ENCODE results near the gene NYAP2. TPM values are rescaled to one million over a fixed set of nuclear protein-coding genes. Genes with fewer than 3 reads are reported as not detected.

The NYAP2 gene
- total RNA-seq, 1 donor from 2014 or later = 0.06 TPM

DNA sequence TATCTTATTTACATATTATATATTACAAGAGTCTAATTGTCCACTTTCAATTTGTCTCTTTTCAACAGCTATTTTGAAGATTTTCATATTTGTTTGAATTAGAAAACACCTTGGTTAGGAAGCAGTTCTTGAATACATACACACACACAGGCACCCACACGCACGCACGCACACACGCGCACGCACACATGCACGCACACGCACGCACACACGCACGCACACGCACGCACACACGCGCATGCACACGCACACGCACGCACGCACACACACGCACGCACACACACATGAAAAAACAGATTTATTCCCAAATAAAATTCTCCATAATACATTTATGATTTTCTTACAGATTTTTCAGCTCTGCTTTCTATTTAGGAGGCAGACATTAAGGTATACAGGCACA is 220.7 kb downstream of the NYAP2 start:
- DNase-seq (ENCODE audit: low spot score) = no peak

DNA sequence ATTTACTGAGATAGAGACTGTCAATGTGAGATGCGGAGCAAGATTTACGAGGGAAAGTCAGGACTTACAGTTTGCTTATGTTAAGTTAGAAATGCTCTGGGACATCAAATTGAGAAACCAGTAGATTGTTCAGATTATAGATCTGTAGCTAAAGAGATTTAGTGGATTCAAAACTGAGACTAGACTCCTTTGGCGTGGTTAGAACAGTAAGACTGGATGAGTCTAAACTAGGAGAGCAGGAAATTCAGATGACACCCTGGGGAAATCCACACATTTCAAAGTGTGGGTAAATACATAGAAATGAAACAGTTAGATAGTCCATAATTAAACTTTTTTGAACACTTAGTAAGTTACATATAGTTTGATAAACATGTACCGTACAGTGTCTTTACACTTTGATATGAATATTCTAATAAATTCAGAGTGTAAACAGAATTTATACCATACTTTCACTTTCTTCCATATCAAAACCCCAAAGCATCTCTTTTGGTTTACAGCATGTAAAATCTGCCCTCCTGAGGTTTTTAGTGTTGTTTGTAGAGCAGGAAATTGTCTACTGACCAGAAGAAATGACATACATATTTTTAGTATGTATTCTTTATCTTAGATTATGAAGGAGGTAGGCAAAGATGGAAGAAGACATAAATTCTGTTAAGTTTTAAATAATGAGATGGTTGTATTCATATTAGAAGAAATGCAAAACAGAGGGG is 231.5 kb downstream of the NYAP2 start:
- no peak for DNase-seq (ENCODE audit: low spot score)

DNA sequence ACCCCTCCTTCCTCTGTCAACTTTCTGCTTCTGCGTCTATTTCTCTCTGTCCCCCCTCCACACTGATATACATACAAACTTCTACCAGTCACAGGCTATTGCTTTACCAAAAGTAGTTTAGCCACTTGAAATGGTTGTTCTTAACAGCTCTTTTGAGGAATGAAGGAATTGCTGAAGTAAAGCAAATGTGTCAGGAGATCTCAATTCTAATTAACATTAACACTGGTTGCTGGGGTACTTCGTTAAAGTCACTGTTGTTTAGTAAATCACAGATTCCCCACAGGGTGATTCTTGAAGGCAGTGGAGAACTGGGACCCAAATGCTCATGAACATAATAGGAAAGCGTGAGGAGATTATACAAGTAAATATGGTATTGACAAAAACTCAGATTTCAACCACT is 232.8 kb downstream of the NYAP2 start:
- DNase-seq (ENCODE audit: low spot score) = no peak

DNA sequence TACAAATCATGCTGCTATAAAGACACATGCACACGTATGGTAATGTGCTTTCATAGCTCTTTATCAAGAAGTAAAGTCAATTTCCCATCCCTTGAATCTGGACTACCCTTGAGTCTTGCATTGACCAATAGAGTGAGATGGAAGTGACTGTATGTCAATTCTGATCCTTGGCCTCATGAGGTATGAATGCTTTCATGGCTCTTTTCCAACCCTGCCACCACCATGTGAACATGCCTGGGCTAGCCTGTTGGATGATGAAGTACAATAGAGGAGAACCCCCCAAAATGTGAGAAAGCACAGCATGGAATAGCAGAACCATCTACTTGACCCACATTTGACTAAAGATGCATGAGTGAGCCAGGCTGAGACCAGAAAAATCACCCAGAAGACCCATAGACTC is 237.0 kb downstream of the NYAP2 start:
- DNase-seq (ENCODE audit: low spot score) = no peak

DNA sequence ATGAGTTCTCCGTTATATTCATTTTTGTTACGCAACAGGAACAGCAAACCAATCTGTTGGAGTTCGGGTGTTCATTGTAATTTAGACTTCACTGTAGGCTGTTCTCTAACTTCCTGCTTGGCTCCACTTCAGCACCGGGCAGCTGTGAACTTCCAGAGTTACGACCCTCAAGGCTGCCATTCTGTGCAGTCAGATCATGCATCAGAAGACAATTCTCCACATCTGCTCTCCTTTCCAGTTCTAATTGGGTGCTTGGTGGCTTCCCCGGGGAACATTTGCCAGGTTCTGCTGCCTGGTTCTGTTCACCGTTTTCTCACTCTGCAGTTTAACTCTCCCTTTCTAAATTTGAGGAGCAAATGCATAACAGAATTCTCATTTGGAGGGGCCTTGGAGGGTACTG is 237.7 kb downstream of the NYAP2 start:
- DNase-seq (ENCODE audit: low spot score) = no peak

DNA sequence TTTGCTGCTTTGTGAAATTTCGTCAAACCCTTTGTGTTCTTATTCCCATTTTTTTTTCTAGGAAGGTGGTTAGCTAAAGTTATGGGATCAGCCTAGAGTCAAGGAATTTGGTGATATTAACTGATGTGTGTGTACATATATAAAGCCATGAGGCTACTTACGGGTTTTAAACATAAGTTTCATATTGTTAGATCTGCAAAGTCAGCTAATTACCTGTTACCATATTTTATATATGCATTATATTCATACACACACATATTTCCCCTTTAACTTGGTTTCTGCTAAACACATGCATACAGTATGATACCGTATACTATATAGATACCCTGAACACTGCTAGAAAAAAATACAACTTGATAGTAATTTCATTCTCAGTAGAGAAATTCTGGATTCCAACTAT is 241.0 kb downstream of the NYAP2 start:
- no peak for DNase-seq (ENCODE audit: low spot score)

DNA sequence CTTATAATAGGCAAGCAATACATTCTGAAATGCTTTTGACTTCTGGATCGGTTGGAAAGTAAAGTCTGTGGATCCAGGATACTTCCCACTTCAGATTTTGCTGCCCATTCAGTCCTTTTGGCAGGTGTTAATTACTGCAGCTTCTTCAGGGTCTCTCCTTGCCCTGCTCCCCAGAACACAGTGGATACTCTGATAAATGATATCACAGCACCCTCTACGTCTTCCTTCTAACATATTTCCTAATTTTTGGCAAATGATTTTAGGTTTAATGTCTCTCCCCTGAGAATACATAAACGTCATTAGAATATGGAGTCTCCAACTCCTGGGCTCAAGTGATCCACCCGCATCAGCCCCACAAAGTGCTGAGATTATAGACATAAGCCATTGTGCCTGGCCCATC is 249.8 kb downstream of the NYAP2 start:
- DNase-seq (ENCODE audit: low spot score) = no peak

DNA sequence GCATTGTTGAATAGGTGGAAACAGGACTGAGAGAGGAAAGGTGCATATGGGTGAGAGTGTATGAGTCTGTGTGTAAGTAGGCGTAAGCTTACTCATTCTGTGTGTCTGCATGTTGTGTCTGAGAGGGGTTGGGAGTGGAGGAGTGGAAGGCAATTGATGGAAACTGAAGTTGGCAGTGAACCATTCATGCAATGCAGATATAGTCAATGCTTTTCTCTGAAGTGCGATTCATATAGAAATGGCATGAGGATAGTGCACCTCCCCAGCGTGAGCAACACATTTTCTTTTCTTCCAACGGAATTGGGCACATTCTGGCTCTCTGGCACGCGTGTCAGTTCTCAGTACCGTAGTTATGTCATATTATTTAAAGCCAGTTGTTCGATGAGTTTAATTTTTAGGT is 250.5 kb downstream of the NYAP2 start:
- DNase-seq (ENCODE audit: low spot score) = no peak

DNA sequence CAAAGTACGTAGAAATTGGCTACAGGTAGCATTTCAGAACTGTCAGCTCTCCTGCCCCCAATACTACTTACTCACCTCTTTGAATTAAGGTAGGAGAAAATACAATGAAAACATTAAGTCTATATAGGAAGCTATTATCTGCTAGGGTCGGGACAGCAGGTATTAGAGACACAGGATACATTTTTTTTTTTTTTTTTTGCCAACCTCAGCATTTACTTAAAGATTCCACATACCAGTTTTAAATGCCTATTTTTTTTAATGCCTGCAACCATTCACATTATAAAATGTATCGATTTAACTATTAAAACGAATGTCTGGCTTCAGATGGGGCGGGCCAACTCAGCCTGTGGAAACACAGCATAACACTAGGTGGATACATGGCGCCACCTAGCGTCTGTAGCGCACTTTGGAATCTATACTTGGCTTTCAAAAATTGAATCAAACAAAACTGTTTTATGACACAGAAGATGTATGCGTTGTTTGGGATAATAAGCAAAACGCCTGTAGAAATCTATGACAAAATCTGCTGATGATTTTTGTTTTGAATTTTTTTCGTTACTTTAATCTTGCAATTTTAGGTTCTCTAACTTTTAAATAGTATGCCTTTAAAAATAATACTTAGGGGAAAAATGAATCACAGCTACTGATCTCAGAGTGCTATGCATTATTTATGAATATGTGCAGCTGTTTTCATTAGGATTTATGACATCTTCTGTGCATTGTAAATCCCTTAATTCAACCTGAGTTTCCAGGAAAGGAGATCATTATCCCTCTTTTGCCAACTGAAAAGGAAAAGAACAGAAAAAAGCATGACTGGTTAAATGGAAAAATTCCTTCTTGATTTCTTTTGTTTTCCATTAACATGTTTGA is 261.0 kb downstream of the NYAP2 start:
- DNase-seq (ENCODE audit: low spot score) = peak; percentile 71

DNA sequence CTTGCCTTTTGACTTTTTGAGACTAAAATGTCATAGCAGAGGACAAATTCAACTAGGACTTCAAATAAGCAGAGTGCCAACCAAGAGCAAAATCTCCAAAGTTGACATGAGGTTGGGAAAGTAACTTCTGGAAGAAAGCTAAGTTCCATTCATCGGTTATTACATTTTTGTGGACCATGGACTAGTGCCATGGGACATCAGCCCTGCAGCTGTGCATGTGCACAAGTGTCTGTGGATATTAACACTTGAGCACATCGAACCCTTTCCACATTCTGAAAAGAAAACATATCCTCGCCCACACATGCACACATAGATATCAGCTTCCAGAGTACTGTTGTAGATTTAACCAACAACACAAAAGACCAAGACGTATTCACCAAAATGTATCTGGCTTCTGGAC is 262.6 kb downstream of the NYAP2 start:
- no peak for DNase-seq (ENCODE audit: low spot score)

DNA sequence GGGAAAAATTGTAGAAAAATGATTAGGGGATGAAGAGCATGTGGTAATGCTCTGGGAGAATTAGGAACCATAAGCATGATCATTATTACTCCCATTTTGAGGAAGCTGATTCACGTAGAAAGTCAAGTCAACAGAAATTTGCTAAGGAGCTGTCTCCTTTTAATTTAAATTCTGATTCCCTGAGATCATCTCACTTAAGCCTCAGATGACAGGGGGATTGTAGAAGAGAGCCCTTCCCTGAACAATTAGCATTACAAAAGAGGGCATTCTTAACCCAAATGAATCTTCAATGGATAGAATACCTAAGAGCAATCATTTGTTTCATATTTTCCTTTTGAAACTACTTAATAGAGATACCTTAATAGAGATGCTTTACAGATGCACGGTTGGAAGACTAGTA is 267.9 kb downstream of the NYAP2 start:
- no peak for DNase-seq (ENCODE audit: low spot score)

DNA sequence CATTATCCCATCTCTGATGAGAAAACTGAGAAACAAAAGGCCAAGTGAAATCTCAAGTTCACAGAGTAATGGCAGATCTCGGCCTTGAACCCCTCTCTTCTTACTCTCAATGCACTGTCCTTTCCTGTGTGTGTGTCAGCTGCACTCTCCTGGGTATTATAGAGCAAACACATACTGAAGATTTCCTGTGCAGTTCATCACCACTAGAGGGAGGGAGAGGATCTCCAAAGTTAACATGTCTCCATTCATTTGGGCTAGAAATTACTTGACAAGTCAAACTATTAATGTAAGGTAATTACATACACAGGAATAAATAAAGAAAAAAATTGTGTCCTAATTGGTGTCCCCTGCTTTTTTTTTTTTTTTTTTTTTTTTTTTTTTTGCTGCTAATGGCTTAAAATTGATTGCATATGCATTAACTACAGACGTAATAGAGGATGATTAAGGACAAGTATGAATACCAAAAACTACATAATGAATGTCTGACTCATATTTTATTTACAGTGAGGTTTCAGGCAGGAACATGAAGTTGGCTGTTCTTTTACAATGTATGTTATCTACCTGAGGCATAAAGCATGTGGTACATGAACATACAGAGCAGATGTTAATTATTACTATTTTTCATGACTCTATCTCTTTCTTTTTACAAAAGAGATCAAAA is 269.2 kb downstream of the NYAP2 start:
- peak; percentile 17 for DNase-seq (ENCODE audit: low spot score)

DNA sequence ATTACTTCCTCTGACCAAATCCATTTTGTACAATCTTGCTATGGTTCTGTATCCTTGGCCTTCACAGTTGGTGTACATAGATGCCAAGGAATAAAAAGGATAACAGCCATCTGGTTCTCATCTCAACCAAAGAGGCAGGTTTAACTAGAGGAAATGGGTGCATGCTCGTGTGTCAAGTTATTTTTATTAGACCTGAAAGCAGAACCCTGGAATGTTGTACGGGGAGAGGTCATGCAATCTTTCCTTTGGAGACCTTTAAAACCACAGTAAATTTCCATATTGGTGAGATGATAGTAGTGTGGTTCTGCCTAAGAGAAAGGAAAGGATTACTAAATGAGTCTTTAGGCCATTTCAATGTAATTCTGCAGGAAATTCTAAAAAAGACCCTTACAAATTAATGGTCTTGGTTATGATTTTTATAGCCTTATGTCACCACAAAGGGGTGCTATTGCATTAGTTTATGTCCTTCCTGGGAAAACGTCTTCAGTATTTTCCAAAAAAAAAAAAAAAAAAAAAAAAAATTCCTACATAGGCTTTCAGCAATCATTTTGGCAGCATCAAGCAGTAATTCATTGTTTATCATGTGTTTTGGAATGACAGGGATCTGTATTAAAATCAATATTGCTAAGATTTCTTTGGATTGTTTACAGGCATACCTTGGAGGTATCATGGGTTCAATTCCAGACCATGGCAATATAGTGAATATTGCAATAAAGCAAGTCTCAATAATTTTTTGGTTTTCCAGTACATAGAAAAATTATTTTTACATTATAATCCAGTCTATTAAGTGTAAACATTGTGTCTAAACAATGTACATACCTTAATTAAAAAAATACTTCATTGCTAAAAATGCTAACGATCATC is 270.8 kb downstream of the NYAP2 start:
- DNase-seq (ENCODE audit: low spot score) = no peak

DNA sequence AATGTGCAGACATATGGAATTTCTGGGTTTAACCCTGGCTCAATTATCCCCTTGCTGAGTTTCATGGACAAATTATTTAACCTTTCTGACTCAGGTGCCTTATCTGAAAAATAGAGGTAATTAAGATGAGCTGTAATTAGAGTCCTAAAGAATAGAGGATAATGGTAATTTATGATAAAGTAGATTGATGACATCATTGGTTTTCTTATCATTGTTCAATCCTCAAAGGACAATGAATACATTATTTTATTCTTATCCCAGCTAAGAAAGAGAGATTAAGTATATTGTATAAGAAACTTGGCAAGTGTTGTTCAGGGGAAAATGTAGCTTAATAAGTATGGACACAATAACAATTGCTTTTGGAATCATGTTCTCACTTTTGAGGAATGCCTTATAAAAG is 279.3 kb downstream of the NYAP2 start:
- no peak for DNase-seq (ENCODE audit: low spot score)

DNA sequence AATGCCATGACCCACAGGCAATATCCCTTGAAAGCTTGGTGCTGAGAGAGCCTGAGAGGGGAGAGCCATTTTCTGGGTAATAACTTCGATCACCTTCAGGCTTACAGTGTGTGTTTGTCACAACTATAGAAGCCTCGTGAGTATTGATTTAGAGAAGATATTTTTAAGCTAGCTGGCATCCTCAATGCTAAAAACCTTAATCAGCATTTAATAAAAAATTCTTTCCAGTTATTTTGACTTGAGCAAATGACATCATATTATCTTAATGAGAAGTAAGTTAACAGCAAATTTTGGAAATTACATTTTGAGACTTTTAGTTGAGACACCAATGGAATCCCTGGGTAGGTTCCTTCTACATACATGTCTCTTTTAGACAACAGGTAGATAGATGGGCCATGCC is 283.7 kb downstream of the NYAP2 start:
- no peak for DNase-seq (ENCODE audit: low spot score)

DNA sequence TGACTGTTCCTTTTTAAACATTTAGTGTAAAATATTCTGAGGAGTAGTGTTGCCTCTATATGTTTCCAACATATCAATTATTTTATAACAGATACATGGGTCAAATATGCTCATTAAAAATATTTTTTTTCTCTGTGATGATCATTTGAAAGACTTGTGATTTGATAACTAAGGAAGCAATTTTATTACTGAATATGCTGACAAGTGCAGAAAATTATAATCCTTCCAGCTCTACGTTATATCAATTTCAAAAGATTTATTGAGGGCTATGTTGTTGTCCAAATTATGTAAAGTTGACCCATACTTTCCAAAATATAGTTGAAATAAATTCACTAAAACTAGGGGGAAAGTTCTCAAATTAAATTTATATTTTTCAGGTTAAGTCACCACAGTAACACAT is 290.6 kb downstream of the NYAP2 start:
- DNase-seq (ENCODE audit: low spot score) = no peak

DNA sequence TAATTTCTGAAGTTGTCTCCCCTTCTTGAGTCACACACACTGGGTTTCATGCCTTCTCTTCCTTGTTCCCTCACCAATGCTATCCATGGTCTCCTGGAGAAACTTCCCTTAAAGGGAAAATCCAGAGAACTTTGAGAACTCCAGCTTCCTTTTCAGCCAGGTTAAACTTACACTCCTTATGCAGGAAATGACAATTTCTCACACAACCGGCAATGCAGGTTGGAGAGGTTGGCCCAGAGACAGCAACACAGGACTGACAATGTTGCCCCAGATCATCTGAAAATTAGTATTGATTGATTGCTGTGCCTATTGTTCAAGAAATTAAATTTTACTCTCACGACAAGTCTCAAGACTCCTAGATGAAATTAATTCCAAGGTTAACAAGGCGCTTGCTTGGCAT is 292.2 kb downstream of the NYAP2 start:
- peak; percentile 47 for DNase-seq (ENCODE audit: low spot score)

DNA sequence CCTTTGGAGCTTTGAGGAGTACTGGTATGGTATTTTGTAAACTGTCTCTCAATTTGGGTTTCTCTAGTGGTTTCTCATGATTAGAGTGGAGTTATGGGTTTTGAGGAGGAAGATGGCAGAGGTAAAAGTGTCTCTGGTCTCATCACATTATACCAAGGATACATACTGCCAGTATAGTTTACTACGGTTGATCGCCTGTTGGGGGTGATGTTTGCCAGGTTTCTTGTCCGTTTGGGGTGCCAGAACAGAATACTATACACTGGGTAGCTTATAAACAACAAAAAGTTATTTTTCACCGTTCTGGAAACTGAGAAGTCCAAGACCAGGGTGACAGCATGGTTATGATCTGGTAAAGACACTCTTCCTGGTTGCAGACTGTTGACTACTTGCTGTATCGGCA is 293.7 kb downstream of the NYAP2 start:
- no peak for DNase-seq (ENCODE audit: low spot score)

DNA sequence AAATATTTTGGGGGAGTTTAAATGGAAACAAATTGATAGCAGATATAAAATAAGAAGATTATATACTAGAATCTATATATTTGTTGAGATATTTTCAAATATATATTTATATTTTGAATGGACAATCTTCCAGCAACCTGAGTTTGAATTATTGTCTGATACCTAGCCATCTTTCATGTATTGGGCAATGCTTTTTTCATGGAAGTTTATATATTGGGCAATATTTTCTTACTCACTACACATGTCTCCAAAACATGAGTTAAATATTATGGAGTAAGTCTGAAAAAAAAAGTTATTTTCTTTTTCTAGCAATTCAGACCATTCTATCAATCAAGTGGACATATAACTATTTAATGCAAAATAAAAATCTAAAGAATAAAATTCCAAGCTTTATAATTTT is 295.2 kb downstream of the NYAP2 start:
- no peak for DNase-seq (ENCODE audit: low spot score)

DNA sequence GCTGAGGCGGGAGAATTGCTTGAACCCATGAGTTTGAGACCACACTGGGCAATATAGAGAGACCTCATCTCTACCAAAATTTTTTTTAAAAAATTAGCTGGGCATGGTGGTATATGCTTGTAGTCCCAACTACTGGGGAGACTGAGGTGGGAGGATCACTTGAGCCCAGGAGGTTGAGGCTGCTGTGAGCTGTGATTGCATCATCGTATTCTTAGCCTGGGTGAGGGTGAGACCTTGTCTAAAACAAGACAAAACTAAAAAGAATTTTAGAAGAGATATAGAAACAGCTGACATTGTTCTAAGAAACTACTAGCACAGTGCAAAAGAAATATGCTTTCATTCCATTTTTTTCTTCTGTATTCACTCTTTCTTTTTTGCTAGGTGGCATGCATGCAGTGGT is 298.4 kb downstream of the NYAP2 start:
- DNase-seq (ENCODE audit: low spot score) = no peak

Data from mucosa of gallbladder (tissue), 1 donor.